Activated CD4-positive, alpha-beta T cell treated with anti-CD3 and anti-CD28 coated beads, Interleukin-2, amount 10 ng/mL, durations not matched to agents 7 days and 5 days (primary cell): Measurements from ENCODE around the gene HOMER2. TPM values are rescaled to one million over a fixed set of nuclear protein-coding genes. Genes with fewer than 3 reads are reported as not detected.

Experiments used
- CTCF ChIA-PET: fragments of 350-600 bp; sonication (Branson Sonifier 250); formaldehyde crosslinking; loops from one replicate; lab custom pipeline; 2021; ENCODE audit warnings: antibody characterized with exemption; lab: Charles Lee
- POLR2A ChIA-PET: fragments of 350-600 bp; sonication (Branson Sonifier 250); formaldehyde crosslinking; loops from one replicate; lab custom pipeline; 2021; ENCODE audit warnings: antibody characterized with exemption; lab: Charles Lee
- DNase-seq: peaks from one replicate; pipeline ENCODE4 v3.0.0-alpha.2; 2020
- H3K27ac Mint-ChIP-seq: one replicate; pipeline ENCODE4 v1.8.0; 2021; ENCODE audit warnings: mild to moderate bottlenecking, moderate library complexity, mixed read lengths
- H3K27me3 Mint-ChIP-seq: one replicate; pipeline ENCODE4 v1.8.0; 2021; ENCODE audit warnings: mixed read lengths
- H3K36me3 Mint-ChIP-seq: one replicate; pipeline ENCODE4 v1.8.0; 2021; ENCODE audit warnings: low read depth, mixed read lengths
- H3K4me1 Mint-ChIP-seq: one replicate; pipeline ENCODE4 v1.8.0; 2021; ENCODE audit warnings: mixed read lengths
- H3K4me3 Mint-ChIP-seq: one replicate; pipeline ENCODE4 v1.8.0; 2021; ENCODE audit warnings: mild to moderate bottlenecking, moderate library complexity, mixed read lengths
- H3K9me3 Mint-ChIP-seq: one replicate; pipeline ENCODE4 v1.8.0; 2021; ENCODE audit warnings: mixed read lengths
- total RNA-seq, 2 experiments: library from RNA; stranded (reverse); gene quantifications; one replicate each; pipeline ENCODE4 v1.2.3, GENCODE V29; 2021

The HOMER2 gene
- total RNA-seq, 2 experiments from 2014 or later, result 7.9 to 10.3 TPM

- POLR2A ChIA-PET, result interaction anchor here (0.7 kb wide), 1 partner anchor 10 kb away, joined by 3 read pairs; no protein-coding TSS in a partner anchor
- Mint-ChIP-seq H3K9me3 (no peaks in the 10 kb centered on the region), H3K27ac (peak overlapping the region; percentile 92), H3K36me3 (peaks cover 19% of the 10 kb centered on the region), H3K4me1 (peaks cover 25% of the 10 kb centered on the region), H3K27me3 (peaks cover 26% of the 10 kb centered on the region), H3K4me3 (peak overlapping the region; percentile 77)
- no peak for DNase-seq
- CTCF ChIA-PET, result interaction anchor here (2.1 to 2.4 kb wide), 2 partner anchors 9 to 57 kb away, joined by 5 to 7 read pairs; no protein-coding TSS in a partner anchor
These were observed 143.9 kb downstream of the HOMER2 start for GRCh38 chr15:82808634-82809041.

GRCh38 chr15:82807920-82808633 is 144.4 kb downstream of the HOMER2 start:
- no peaks in the 10 kb centered on the region for H3K9me3 Mint-ChIP-seq

GRCh38 chr15:82805994-82806406 is 146.5 kb downstream of the HOMER2 start, which contains the start of gene FSD2:
Gene FSD2 (minus strand): TSS chr15:82806069. CDS start chr15:82787390, 18,679 bp downstream.
- Mint-ChIP-seq H3K27ac (no peak within 1 kb of the TSS), H3K4me1 (peaks cover 10% of the 10 kb centered on the region), H3K9me3 (no peaks in the 10 kb centered on the region), H3K36me3 (no peaks in the 10 kb centered on the region), H3K4me3 (no peak within 1 kb of the TSS), H3K27me3 (peaks cover 41% of the 10 kb centered on the region)
- ChIA-PET POLR2A (no interaction called here), CTCF (no interaction called here)
- DNase-seq, result no peak

More at GRCh38 chr15:82807920-82808633, 144.4 kb downstream of the HOMER2 start:
- no peak overlapping the region for H3K4me3 Mint-ChIP-seq
- H3K27ac Mint-ChIP-seq, result no peak overlapping the region
- POLR2A ChIA-PET, result no interaction called here
- H3K27me3 Mint-ChIP-seq, result peaks cover 29% of the 10 kb centered on the region
- DNase-seq, result no peak
- CTCF ChIA-PET, result interaction anchor here (2.1 kb wide), 1 partner anchor 57 kb away, joined by 5 read pairs; no protein-coding TSS in a partner anchor
- H3K4me1 Mint-ChIP-seq, result peaks cover 25% of the 10 kb centered on the region
- H3K36me3 Mint-ChIP-seq, result peaks cover 15% of the 10 kb centered on the region

- Mint-ChIP-seq H3K9me3 (no peaks in the 10 kb centered on the region), H3K4me1 (peaks cover 10% of the 10 kb centered on the region), H3K27me3 (peaks cover 48% of the 10 kb centered on the region), H3K36me3 (no peaks in the 10 kb centered on the region), H3K27ac (no peak overlapping the region), H3K4me3 (no peak overlapping the region)
- ChIA-PET CTCF (interaction anchor here (1.5 kb wide), 1 partner anchor 9 kb away, joined by 3 read pairs; no protein-coding TSS in a partner anchor), POLR2A (interaction anchor here (0.6 kb wide), 1 partner anchor 54 kb away, joined by 3 read pairs; no protein-coding TSS in a partner anchor)
- no peak for DNase-seq
These were observed 148.0 kb downstream of the HOMER2 start for GRCh38 chr15:82804575-82804949.

GRCh38 chr15:82803793-82804574 is 148.5 kb downstream of the HOMER2 start:
- no peak overlapping the region for H3K27ac Mint-ChIP-seq
- peaks cover 53% of the 10 kb centered on the region for H3K27me3 Mint-ChIP-seq
- no peak for DNase-seq
- POLR2A ChIA-PET, result no interaction called here
- H3K9me3 Mint-ChIP-seq, result no peaks in the 10 kb centered on the region
- CTCF ChIA-PET, result interaction anchor here (1.5 kb wide), 1 partner anchor 10 kb away, joined by 3 read pairs; no protein-coding TSS in a partner anchor
- no peaks in the 10 kb centered on the region for H3K36me3 Mint-ChIP-seq
- no peak overlapping the region for H3K4me3 Mint-ChIP-seq
- peaks cover 6% of the 10 kb centered on the region for H3K4me1 Mint-ChIP-seq

- ChIA-PET CTCF (no interaction called here), POLR2A (no interaction called here)
- no peak for DNase-seq
- H3K4me1 Mint-ChIP-seq, result no peaks in the 10 kb centered on the region
- no peaks in the 10 kb centered on the region for H3K36me3 Mint-ChIP-seq
- H3K27me3 Mint-ChIP-seq, result peaks cover 56% of the 10 kb centered on the region
- H3K9me3 Mint-ChIP-seq, result no peaks in the 10 kb centered on the region
- no peak overlapping the region for H3K4me3 Mint-ChIP-seq
- H3K27ac Mint-ChIP-seq, result no peak overlapping the region
These were observed 150.0 kb downstream of the HOMER2 start for GRCh38 chr15:82802497-82802896.

GRCh38 chr15:82799183-82799841 is 153.2 kb downstream of the HOMER2 start:
- H3K36me3 Mint-ChIP-seq, result no peaks in the 10 kb centered on the region
- DNase-seq, result no peak
- POLR2A ChIA-PET, result no interaction called here
- CTCF ChIA-PET, result interaction anchor here (2.2 kb wide), 1 partner anchor 10 kb away, joined by 7 read pairs; the partner anchor contains the start of gene WHAMM
- H3K4me3 Mint-ChIP-seq, result no peak overlapping the region
- H3K9me3 Mint-ChIP-seq, result no peaks in the 10 kb centered on the region
- no peak overlapping the region for H3K27ac Mint-ChIP-seq
- H3K27me3 Mint-ChIP-seq, result peaks cover 39% of the 10 kb centered on the region
- H3K4me1 Mint-ChIP-seq, result no peaks in the 10 kb centered on the region

Other genes with a start within 250 kb of the HOMER2 start
- under 1 TPM in 1 of 2 experiments, not detected in 1; 0.08 TPM for gene AP3B2, start 242.8 kb downstream of the HOMER2 start, total RNA-seq
- not detected for gene FSD2, start 146.7 kb downstream of the HOMER2 start, total RNA-seq
- gene WHAMM, start 143.1 kb downstream of the HOMER2 start, total RNA-seq, result 10 to 100 TPM; 13.8 to 14.5 TPM
- gene RAMAC, start 33.5 kb upstream of the HOMER2 start, total RNA-seq, result 10 to 100 TPM; 23.7 to 26.5 TPM
- gene C15orf40, start 58.9 kb upstream of the HOMER2 start, total RNA-seq, result 10 to 100 TPM; 21.5 to 24.5 TPM
- gene BTBD1, start 114.5 kb upstream of the HOMER2 start, total RNA-seq, result 10 to 100 TPM; 50.4 to 61.0 TPM
- 10 to 100 TPM in 1 of 2 experiments, 1 to 10 TPM in 1; 9.4 to 12.5 TPM for gene TM6SF1, start 154.9 kb upstream of the HOMER2 start, total RNA-seq